Endothelial cell of umbilical vein (primary cell): ENCODE data around the gene TRPM3. TPM values are rescaled to one million over a fixed set of nuclear protein-coding genes. Genes with fewer than 3 reads are reported as not detected.

ENCODE experiments used
- BruUV-seq: library from RNA; stranded (reverse); fragments of 400-500 nt; replicated peaks from 2 replicates; lab custom pipeline; 2021; lab: Mats Ljungman, UMichigan
- CTCF ChIA-PET: fragments of 300-600, 350-600 bp; sonication (Branson Sonifier 250); formaldehyde crosslinking; loops from one replicate; lab custom pipeline; 2021; ENCODE audit warnings: antibody characterized with exemption, inconsistent platforms; lab: Charles Lee
- POLR2A ChIA-PET: fragments of 300-600, 350-600 bp; sonication (Branson Sonifier 250); formaldehyde crosslinking; loops from one replicate; lab custom pipeline; 2021; ENCODE audit warnings: antibody characterized with exemption, inconsistent platforms; lab: Charles Lee
- DNase-seq: peaks from one replicate; pipeline ENCODE4 v3.0.0-alpha.2; 2011; ENCODE audit warnings: low read depth, low spot score
- FAIRE-seq: peaks from 2 replicates; lab custom pipeline; 2011; peaks lifted over from hg19 to GRCh38; lab: Jason Lieb, UNC
- H2AFZ ChIP-seq: 2 replicates; pipeline ENCODE4 v1.6.0; 2012; ENCODE audit warnings: low read depth, low read length, control low read depth, inconsistent platforms
- H3K27ac ChIP-seq: 2 replicates; pipeline ENCODE4 v1.5.1; 2011; ENCODE audit warnings: low read depth, mild to moderate bottlenecking, control low read depth, low read length, moderate library complexity; ENCODE audit not compliant: insufficient read depth
- H3K27me3 ChIP-seq, 2 experiments: 2 replicates each; pipeline versions ENCODE4 v1.6.0 to v1.6.1; 2011; ENCODE audit warnings: low read length in 2 of 2, mixed read lengths in 1 of 2; ENCODE audit not compliant: control insufficient read depth in 2 of 2, insufficient read depth in 2 of 2
- H3K36me3 ChIP-seq, 2 experiments: 2 replicates in 1 of 2; 3 replicates in 1 of 2; pipeline ENCODE4 v1.5.1; 2011; ENCODE audit warnings: low read length in 2 of 2, mild to moderate bottlenecking in 1 of 2, moderate library complexity in 1 of 2; ENCODE audit not compliant: control insufficient read depth in 2 of 2, insufficient read depth in 2 of 2; ENCODE audit errors: extremely low read depth in 1 of 2
- H3K4me1 ChIP-seq: 3 replicates; pipeline ENCODE4 v1.5.1; 2011; ENCODE audit warnings: mild to moderate bottlenecking, low read length; ENCODE audit not compliant: control insufficient read depth, insufficient read depth; ENCODE audit errors: extremely low read depth
- H3K4me2 ChIP-seq: 2 replicates; pipeline ENCODE4 v1.6.1; 2011; ENCODE audit warnings: low read length, control low read depth, mixed read lengths; ENCODE audit not compliant: insufficient read depth
- H3K4me3 ChIP-seq, 3 experiments: fragments of 200-600 bp in 1 of 3; sonication (generic), shearing (Covaris generic) in 1 of 3; replicated peaks in 1 of 3; 2 replicates each; pipeline ENCODE4 v1.5.1; 2011 to 2016; ENCODE audit warnings: control low read depth in 3 of 3, low read length in 3 of 3, mild to moderate bottlenecking in 2 of 3, inconsistent platforms in 1 of 3, low read depth in 1 of 3, moderate library complexity in 1 of 3; ENCODE audit not compliant: insufficient read depth in 1 of 3
- H3K79me2 ChIP-seq: 2 replicates; pipeline ENCODE4 v1.6.0; 2012; ENCODE audit warnings: low read length, inconsistent platforms; ENCODE audit not compliant: control insufficient read depth, insufficient read depth
- H3K9ac ChIP-seq: replicated peaks from 2 replicates; pipeline ENCODE3; 2011; ENCODE audit warnings: low read length, control low read depth; ENCODE audit not compliant: insufficient read depth; ENCODE audit errors: extremely low read depth
- H3K9me1 ChIP-seq: replicated peaks from 3 replicates; pipeline ENCODE4 v1.6.0; 2011; ENCODE audit warnings: mild to moderate bottlenecking, low read length; ENCODE audit not compliant: control insufficient read depth, insufficient read depth; ENCODE audit errors: extremely low read depth
- H3K9me3 ChIP-seq: replicated peaks from 2 replicates; pipeline ENCODE4 v1.5.1; 2012; ENCODE audit warnings: low read length, inconsistent platforms; ENCODE audit not compliant: control insufficient read depth, insufficient read depth
- H4K20me1 ChIP-seq: replicated peaks from 2 replicates; pipeline ENCODE3; 2011; ENCODE audit warnings: mild to moderate bottlenecking, low read length; ENCODE audit not compliant: control insufficient read depth, insufficient read depth; ENCODE audit errors: extremely low read depth
- EZH2 ChIP-seq: IDR thresholded peaks from 2 replicates; pipeline ENCODE4 v1.6.1; 2012; ENCODE audit warnings: borderline replicate concordance, low read depth, mild to moderate bottlenecking, moderate library complexity, low read length, inconsistent platforms; ENCODE audit not compliant: severe bottlenecking
- FOS ChIP-seq: IDR thresholded peaks from 2 replicates; pipeline ENCODE4 v1.6.1; 2011; ENCODE audit warnings: mild to moderate bottlenecking, low read length, moderate library complexity, borderline replicate concordance; ENCODE audit not compliant: insufficient read depth
- GATA2 ChIP-seq: IDR thresholded peaks from 2 replicates; pipeline ENCODE4 v1.7.0; 2011; ENCODE audit warnings: low read depth, mild to moderate bottlenecking, moderate library complexity, mixed read lengths, low read length; ENCODE audit not compliant: insufficient read length, insufficient read depth
- JUN ChIP-seq: IDR thresholded peaks from 2 replicates; pipeline ENCODE4 v1.6.1; 2011; ENCODE audit warnings: borderline replicate concordance, low read depth; ENCODE audit not compliant: insufficient read length, insufficient read depth
- MYC ChIP-seq: IDR thresholded peaks from one replicate; pipeline ENCODE4 v1.6.1; 2011; ENCODE audit warnings: mild to moderate bottlenecking, low read depth, low read length
- POLR2A ChIP-seq: IDR thresholded peaks from 2 replicates; pipeline ENCODE4 v1.6.1; 2012; ENCODE audit warnings: low read depth, mild to moderate bottlenecking, control low read depth, low read length
- POLR2AphosphoS5 ChIP-seq: IDR thresholded peaks from 2 replicates; pipeline ENCODE4 v1.6.1; 2012; ENCODE audit warnings: low read depth, mild to moderate bottlenecking, control low read depth, low read length, moderate library complexity; ENCODE audit not compliant: insufficient read depth
- dilution Hi-C: fragments of 300-500 bp; cut with MboI; formaldehyde crosslinking; loops from one replicate; pipeline ENCODE4 v1.15.0; 2019; ENCODE audit warnings: low sequenced_read_pairs; ENCODE audit not compliant: extremely low pct_ligation_motif_present
- intact Hi-C: fragments of 100-400 bp; cut with micrococcal nuclease; formaldehyde crosslinking; loops from one replicate; pipeline ENCODE4 v1.10.0; 2022
- polyA plus RNA-seq, 4 experiments: library from polyadenylated mRNA; depleted of rRNA in 3 of 4; stranded (reverse) in 3 of 4; unstranded in 1 of 4; fragments of >200 nt; gene quantifications; 2 replicates each; pipeline versions ENCODE4 v1.2.1 to v1.2.3, GENCODE V29; 2011 to 2012; ENCODE audit warnings: missing spikeins in 1 of 4
- total RNA-seq: library from RNA; stranded (reverse); gene quantifications from 2 replicates; pipeline ENCODE4 v1.2.3, GENCODE V29; 2021
- TF ChIP-seq, protein P1 (sequence below), 2 donors: IDR thresholded peaks; 1 replicate in 1 of 2; 2 replicates in 1 of 2; pipeline ENCODE4 v1.5.1; 2011; ENCODE audit warnings: low read length in 2 of 2, mild to moderate bottlenecking in 2 of 2, moderate library complexity in 2 of 2, control low read depth in 1 of 2, inconsistent platforms in 1 of 2, low read depth in 1 of 2; ENCODE audit not compliant: insufficient read depth in 1 of 2; ENCODE audit errors: extremely low read depth in 1 of 2
- TF ChIP-seq, protein P2 (sequence below): IDR thresholded peaks from 2 replicates; pipeline ENCODE4 v1.6.1; 2011; ENCODE audit not compliant: insufficient read depth, insufficient read length

Gene TRPM3
- total and polyA plus RNA-seq, 2 donors (not counting 3 experiments of a cell fraction or from before 2014, with no cell fraction given) = 0.17 to 0.33 TPM

DNA sequence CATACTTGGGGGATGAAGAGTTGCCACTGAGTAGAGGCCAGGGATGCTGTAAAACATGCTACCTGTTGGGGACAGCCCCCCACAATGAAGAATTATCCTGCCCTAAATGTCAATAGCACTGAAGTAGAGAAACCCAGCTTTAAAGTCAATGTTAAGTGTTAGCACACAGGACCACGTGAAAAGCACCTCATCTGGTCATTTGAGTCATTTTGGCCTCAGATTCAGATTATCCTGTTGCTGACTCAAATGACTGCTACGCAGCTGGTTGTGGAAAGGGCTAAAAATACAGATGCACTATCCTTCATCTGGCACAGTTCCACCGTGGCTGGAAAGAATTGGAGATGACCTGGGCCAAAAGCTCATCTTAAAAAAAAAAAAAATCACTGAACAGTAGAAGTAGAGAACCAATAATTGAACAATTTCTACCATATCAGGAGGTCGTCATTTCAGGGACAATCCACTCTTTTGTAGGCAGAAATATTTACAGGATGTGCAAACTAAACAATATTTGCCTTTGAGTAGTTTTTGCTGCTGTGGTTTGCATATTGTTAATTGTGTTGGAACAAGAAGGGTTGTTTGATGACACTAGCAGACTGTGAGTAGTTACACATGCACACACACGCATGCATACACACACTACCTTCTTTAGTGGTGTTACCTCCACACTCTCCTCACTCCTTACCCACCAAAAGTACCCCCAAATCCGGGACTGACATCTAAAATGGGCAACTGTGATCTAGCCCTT, 511.7 kb downstream of the TRPM3 start:
- no peaks in the 10 kb centered on the region for H3K36me3 ChIP-seq
- no peaks in the 10 kb centered on the region for H3K4me1 ChIP-seq
- H3K4me2 ChIP-seq = no peak overlapping the region
- ChIA-PET CTCF (no interaction called here), POLR2A (no interaction called here)
- H3K79me2 ChIP-seq = no peaks in the 10 kb centered on the region
- dilution Hi-C loops = no loop called here
- TF ChIP-seq, protein P1, sequence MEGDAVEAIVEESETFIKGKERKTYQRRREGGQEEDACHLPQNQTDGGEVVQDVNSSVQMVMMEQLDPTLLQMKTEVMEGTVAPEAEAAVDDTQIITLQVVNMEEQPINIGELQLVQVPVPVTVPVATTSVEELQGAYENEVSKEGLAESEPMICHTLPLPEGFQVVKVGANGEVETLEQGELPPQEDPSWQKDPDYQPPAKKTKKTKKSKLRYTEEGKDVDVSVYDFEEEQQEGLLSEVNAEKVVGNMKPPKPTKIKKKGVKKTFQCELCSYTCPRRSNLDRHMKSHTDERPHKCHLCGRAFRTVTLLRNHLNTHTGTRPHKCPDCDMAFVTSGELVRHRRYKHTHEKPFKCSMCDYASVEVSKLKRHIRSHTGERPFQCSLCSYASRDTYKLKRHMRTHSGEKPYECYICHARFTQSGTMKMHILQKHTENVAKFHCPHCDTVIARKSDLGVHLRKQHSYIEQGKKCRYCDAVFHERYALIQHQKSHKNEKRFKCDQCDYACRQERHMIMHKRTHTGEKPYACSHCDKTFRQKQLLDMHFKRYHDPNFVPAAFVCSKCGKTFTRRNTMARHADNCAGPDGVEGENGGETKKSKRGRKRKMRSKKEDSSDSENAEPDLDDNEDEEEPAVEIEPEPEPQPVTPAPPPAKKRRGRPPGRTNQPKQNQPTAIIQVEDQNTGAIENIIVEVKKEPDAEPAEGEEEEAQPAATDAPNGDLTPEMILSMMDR (IDR thresholded peaks at IDR 0.05; ENCODE audit: extremely low read depth in 1 of 2, insufficient read depth in 1 of 2, low read depth in 1 of 2, low read length in 2 of 2) = no peak
- TF ChIP-seq GATA2 = no peak
- no peak for TF ChIP-seq POLR2A
- no peak for TF ChIP-seq FOS
- no peak for TF ChIP-seq MYC
- TF ChIP-seq, protein P2, sequence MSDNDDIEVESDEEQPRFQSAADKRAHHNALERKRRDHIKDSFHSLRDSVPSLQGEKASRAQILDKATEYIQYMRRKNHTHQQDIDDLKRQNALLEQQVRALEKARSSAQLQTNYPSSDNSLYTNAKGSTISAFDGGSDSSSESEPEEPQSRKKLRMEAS = no peak
- TF ChIP-seq EZH2 = no peak
- no peak for TF ChIP-seq JUN
- TF ChIP-seq POLR2AphosphoS5 = no peak
- H3K27ac ChIP-seq = no peak overlapping the region
- no peak overlapping the region for H2AFZ ChIP-seq
- H3K9me3 ChIP-seq = no peaks in the 10 kb centered on the region
- H3K9ac ChIP-seq = no peak overlapping the region
- H3K9me1 ChIP-seq = no peaks in the 10 kb centered on the region
- H4K20me1 ChIP-seq = no peaks in the 10 kb centered on the region
- BruUV-seq = no TSS peak
- H3K27me3 ChIP-seq = peaks cover 4 to 5% of the 10 kb centered on the region in 2 experiments
- intact Hi-C loops = no loop called here
- H3K4me3 ChIP-seq = no peak overlapping the region
- no peak for FAIRE-seq
- DNase-seq = no peak
